ENCODE measurements around the gene RNASE7. TPM values are rescaled to one million over a fixed set of nuclear protein-coding genes. Genes with fewer than 3 reads are reported as not detected.

The RNASE7 gene
- total RNA-seq, 1 donor from 2014 or later, result not detected

GRCh38 chr14:21084998-21085853 is 43.1 kb downstream of the RNASE7 start:
- Histone ChIP-seq H2AFZ (ENCODE audit: low read depth, low read length) (no peak overlapping the region), H3K4me1 (ENCODE audit: insufficient read depth, low read length) (peaks cover 28% of the 10 kb centered on the region), H3K36me3 (ENCODE audit: insufficient read depth, low read length) (peaks cover 46% of the 10 kb centered on the region), H3K27me3 (ENCODE audit: insufficient read depth, low read length) (no peaks in the 10 kb centered on the region), H3K4me3 (ENCODE audit: insufficient read depth, low read depth, low read length) (no peak overlapping the region), H3K79me2 (ENCODE audit: insufficient read depth, low read length) (no peaks in the 10 kb centered on the region), H3K4me2 (ENCODE audit: low read length) (peak overlapping the region; percentile 3), H3K9me3 (ENCODE audit: insufficient read depth, low read depth, low read length) (no peaks in the 10 kb centered on the region), H4K20me1 (ENCODE audit: insufficient read depth, low read length) (peaks cover 57% of the 10 kb centered on the region), H3K27ac (ENCODE audit: low read depth, low read length) (peak overlapping the region; percentile 43), H3K9ac (ENCODE audit: low read length) (peak overlapping the region; percentile 11)
- H3K4me1 Mint-ChIP-seq (ENCODE audit: low read depth, unreplicated experiment), result peaks cover 33% of the 10 kb centered on the region
- H3K27me3 Mint-ChIP-seq (ENCODE audit: low read depth, unreplicated experiment), result no peaks in the 10 kb centered on the region
- DNase-seq (ENCODE audit: low read depth) (peak; percentile 79), FAIRE-seq (peak; percentile 62)
- no peak for TF ChIP-seq EZH2 (IDR thresholded peaks at IDR 0.05; ENCODE audit: insufficient read depth, low read length)
- TF ChIP-seq CTCF (IDR thresholded peaks at IDR 0.05; ENCODE audit: insufficient read depth, low read depth, low read length), result no peak
- H3K36me3 Mint-ChIP-seq (ENCODE audit: low read depth, unreplicated experiment), result peaks cover 41% of the 10 kb centered on the region
- H3K4me3 Mint-ChIP-seq (ENCODE audit: unreplicated experiment), result no peak overlapping the region
- H3K9me3 Mint-ChIP-seq (ENCODE audit: unreplicated experiment), result no peaks in the 10 kb centered on the region
- H3K27ac Mint-ChIP-seq (ENCODE audit: unreplicated experiment), result peak overlapping the region; percentile 24

- FAIRE-seq, result no peak
- H3K9me3 Mint-ChIP-seq (ENCODE audit: unreplicated experiment), result no peaks in the 10 kb centered on the region
- H3K9ac ChIP-seq (ENCODE audit: low read length), result peak overlapping the region; percentile 68
- H3K27ac Mint-ChIP-seq (ENCODE audit: unreplicated experiment), result peak overlapping the region; percentile 85
- no peaks in the 10 kb centered on the region for H3K27me3 ChIP-seq (ENCODE audit: insufficient read depth, low read length)
- peaks cover 50% of the 10 kb centered on the region for H4K20me1 ChIP-seq (ENCODE audit: insufficient read depth, low read length)
- H3K36me3 ChIP-seq (ENCODE audit: insufficient read depth, low read length), result peaks cover 40% of the 10 kb centered on the region
- H3K4me2 ChIP-seq (ENCODE audit: low read length), result peak overlapping the region; percentile 31
- H3K27ac ChIP-seq (ENCODE audit: low read depth, low read length), result peak overlapping the region; percentile 89
- TF ChIP-seq EZH2 (IDR thresholded peaks at IDR 0.05; ENCODE audit: insufficient read depth, low read length), result no peak
- no peak for TF ChIP-seq CTCF (IDR thresholded peaks at IDR 0.05; ENCODE audit: insufficient read depth, low read depth, low read length)
- H3K27me3 Mint-ChIP-seq (ENCODE audit: low read depth, unreplicated experiment), result no peaks in the 10 kb centered on the region
- DNase-seq (ENCODE audit: low read depth), result no peak
- peaks cover 28% of the 10 kb centered on the region for H3K4me1 ChIP-seq (ENCODE audit: insufficient read depth, low read length)
- no peaks in the 10 kb centered on the region for H3K79me2 ChIP-seq (ENCODE audit: insufficient read depth, low read length)
- H2AFZ ChIP-seq (ENCODE audit: low read depth, low read length), result no peak overlapping the region
- peaks cover 36% of the 10 kb centered on the region for H3K4me1 Mint-ChIP-seq (ENCODE audit: low read depth, unreplicated experiment)
- no peaks in the 10 kb centered on the region for H3K9me3 ChIP-seq (ENCODE audit: insufficient read depth, low read depth, low read length)
- no peak overlapping the region for H3K4me3 ChIP-seq (ENCODE audit: insufficient read depth, low read depth, low read length)
- H3K36me3 Mint-ChIP-seq (ENCODE audit: low read depth, unreplicated experiment), result peaks cover 41% of the 10 kb centered on the region
- H3K4me3 Mint-ChIP-seq (ENCODE audit: unreplicated experiment), result peak overlapping the region; percentile 28
Observed at GRCh38 chr14:21086908-21087293, 44.7 kb downstream of the RNASE7 start.

Measured in astrocyte (in vitro differentiated cells and primary cell).